ENCODE results near the gene SUMO4. TPM values are rescaled to one million over a fixed set of nuclear protein-coding genes. Genes with fewer than 3 reads are reported as not detected.

Gene SUMO4
- total and polyA plus RNA-seq, 9 of the 15 experiments (the other 6 are each of a cell fraction or from before 2014, with no cell fraction given) = 0.20 to 1.9 (median 0.50) TPM; not detected in 2

- TF ChIP-seq ATF2 (CRISPR knock-in tag; IDR thresholded peaks at IDR 0.05) (no peak), POU5F1 (IDR thresholded peaks at IDR 0.05; ENCODE audit: borderline replicate concordance, low read depth, low read length, partially characterized antibody) (no peak), STAT5A (IDR thresholded peaks at IDR 0.05; ENCODE audit: borderline replicate concordance, low read length) (no peak), SUPT5H (IDR thresholded peaks at IDR 0.05) (no peak), COPS2 (conservative IDR thresholded peaks at IDR 0.05) (no peak), ID3 (CRISPR knock-in tag; IDR thresholded peaks at IDR 0.05) (no peak), ID3 (tag; IDR thresholded peaks at IDR 0.05) (no peak), KAT7 (CRISPR knock-in tag; IDR thresholded peaks at IDR 0.05; ENCODE audit: borderline replicate concordance) (no peak)
These were observed 37.8 kb upstream of the SUMO4 start (continued) for GRCh38 chr6:149362289-149362688.

- DNase-seq (ENCODE audit: extremely low read depth in 1 of 4, low spot score in 3 of 4) (no peak), FAIRE-seq (no peak), ATAC-seq (no peak)
- Histone ChIP-seq H3K36me3 (ENCODE audit: control insufficient read depth, insufficient read depth, low read length) (no peaks in the 10 kb centered on the region), H3K4me2 (ENCODE audit: insufficient read depth, low read length) (no peak overlapping the region), H3K4me3 (no peak overlapping the region), H4K20me1 (replicated peaks; ENCODE audit: control insufficient read depth, insufficient read depth, low read length) (peaks cover 13% of the 10 kb centered on the region; the same call in 1 of the 2 replicates), H3K79me2 (ENCODE audit: control insufficient read depth, insufficient read depth, low read length) (peaks cover 86% of the 10 kb centered on the region), H3K9ac (ENCODE audit: insufficient read depth in 1 of 2, low read depth in 2 of 2, low read length in 2 of 2) (no peak overlapping the region), H3K9me3 (replicated peaks; ENCODE audit: control insufficient read depth, insufficient read depth, low read depth, low read length) (no peaks in the 10 kb centered on the region), H2AFZ (ENCODE audit: low read depth, low read length) (no peak overlapping the region), H3K4me1 (replicated peaks in 1 of 2; ENCODE audit: control insufficient read depth in 2 of 2, insufficient read depth in 2 of 2, low read length in 2 of 2) (peaks cover 0 to 26% of the 10 kb centered on the region in 2 experiments), H3K27ac (ENCODE audit: extremely low read depth, low read depth, low read length) (no peak overlapping the region), H3K27me3 (ENCODE audit: control insufficient read depth in 2 of 2, insufficient read depth in 2 of 2, low read length in 2 of 2) (no peaks in the 10 kb centered on the region), H3K9me1 (ENCODE audit: control insufficient read depth, insufficient read depth, low read length) (peaks cover 3% of the 10 kb centered on the region)
- in situ Hi-C loops (cut with MboI) = no loop called here
- 84% methylated on average over 1 of the region's 1 CpG for WGBS (ENCODE audit: insufficient coverage, low coverage, missing lambda C conversion rate)
- BruUV-seq (replicated peaks) = no TSS peak
- ChIA-PET POLR2A (interaction anchor here (0.5 to 1.4 kb wide), 3 partner anchors 13 to 149 kb away, joined by 3 to 4 read pairs (median 4); no protein-coding TSS in a partner anchor), CTCF (ENCODE audit: low intra/inter-chr PET ratio) (interaction anchor here (1.1 kb wide), 1 partner anchor 68 kb away, joined by 3 read pairs; no protein-coding TSS in a partner anchor)
- intact Hi-C loops (cut with micrococcal nuclease) = no loop called here
- TF ChIP-seq ETS2 (tag; IDR thresholded peaks at IDR 0.05; ENCODE audit: borderline replicate concordance, poor library complexity, severe bottlenecking) = no peak
- TF ChIP-seq OTX1 (CRISPR knock-in tag; IDR thresholded peaks at IDR 0.05) = no peak
- no peak for TF ChIP-seq YBX1 (IDR thresholded peaks at IDR 0.05)
These were observed 36.9 kb upstream of the SUMO4 start for GRCh38 chr6:149363154-149363553.

Data from K562 (cell line).